ENCODE results near the gene GZMM.

The GZMM gene

GRCh38 chr19:590396-590745 is 46.5 kb downstream of the GZMM start:
- DNase-seq (ENCODE audit: low read depth) = no peak
- TF ChIP-seq CTCF (IDR thresholded peaks at IDR 0.05; ENCODE audit: control insufficient read depth, extremely low read depth, insufficient read depth) = no peak
- H3K4me3 ChIP-seq (ENCODE audit: low read depth, low read length) = no peak overlapping the region

GRCh38 chr19:590750-591098 is 46.9 kb downstream of the GZMM start:
- no peak for DNase-seq (ENCODE audit: low read depth)
- no peak for TF ChIP-seq CTCF (IDR thresholded peaks at IDR 0.05; ENCODE audit: control insufficient read depth, extremely low read depth, insufficient read depth)
- H3K4me3 ChIP-seq (ENCODE audit: low read depth, low read length) = no peak overlapping the region

GRCh38 chr19:591099-591958 is 47.5 kb downstream of the GZMM start:
- H3K4me3 ChIP-seq (ENCODE audit: low read depth, low read length) = no peak overlapping the region
- TF ChIP-seq CTCF (IDR thresholded peaks at IDR 0.05; ENCODE audit: control insufficient read depth, extremely low read depth, insufficient read depth) = no peak
- no peak for DNase-seq (ENCODE audit: low read depth)

- no peak for TF ChIP-seq CTCF (IDR thresholded peaks at IDR 0.05; ENCODE audit: control insufficient read depth, extremely low read depth, insufficient read depth)
- no peak for DNase-seq (ENCODE audit: low read depth)
- H3K4me3 ChIP-seq (ENCODE audit: low read depth, low read length) = no peak overlapping the region
Observed at GRCh38 chr19:592101-592500, 48.2 kb downstream of the GZMM start.

- TF ChIP-seq CTCF (IDR thresholded peaks at IDR 0.05; ENCODE audit: control insufficient read depth, extremely low read depth, insufficient read depth) = no peak
- DNase-seq (ENCODE audit: low read depth) = no peak
- no peak overlapping the region for H3K4me3 ChIP-seq (ENCODE audit: low read depth, low read length)
Observed at GRCh38 chr19:593055-593454, 49.2 kb downstream of the GZMM start.

GRCh38 chr19:593505-593904 is 49.7 kb downstream of the GZMM start:
- H3K4me3 ChIP-seq (ENCODE audit: low read depth, low read length) = no peak overlapping the region

More at GRCh38 chr19:593505-593904, 49.7 kb downstream of the GZMM start:
- no peak for DNase-seq (ENCODE audit: low read depth)
- no peak for TF ChIP-seq CTCF (IDR thresholded peaks at IDR 0.05; ENCODE audit: control insufficient read depth, extremely low read depth, insufficient read depth)

All from LNCaP clone FGC (cell line).